ENCODE measurements around the gene FADD.

The FADD gene

GRCh38 chr11:70202920-70203750 lies at the start of gene FADD:
TSS of gene FADD (plus strand) at chr11:70203296. CDS start at chr11:70203460, 164 bp downstream.
- DNase-seq: peak in 1 of 2 experiments; percentile 62

- DNase-seq: no peak
Observed at GRCh38 chr11:70155386-70155785, 47.7 kb upstream of the FADD start.

GRCh38 chr11:70156291-70157037 lies 46.6 kb upstream of the FADD start:
- no peak for DNase-seq

GRCh38 chr11:70158201-70158600 lies 44.9 kb upstream of the FADD start:
- no peak for DNase-seq

- DNase-seq: no peak
Observed at GRCh38 chr11:70158757-70159389, 44.2 kb upstream of the FADD start.

GRCh38 chr11:70159627-70160570 lies 43.2 kb upstream of the FADD start:
- no peak for DNase-seq

- DNase-seq: no peak
Observed at GRCh38 chr11:70161043-70161625, 42.0 kb upstream of the FADD start.

GRCh38 chr11:70164705-70165104 lies 38.4 kb upstream of the FADD start:
- DNase-seq: no peak

- no peak for DNase-seq
Observed at GRCh38 chr11:70167120-70167519, 36.0 kb upstream of the FADD start.

GRCh38 chr11:70167723-70168404 lies 35.2 kb upstream of the FADD start:
- no peak for DNase-seq

GRCh38 chr11:70168405-70168754 lies 34.7 kb upstream of the FADD start:
- no peak for DNase-seq

- no peak for DNase-seq
Observed at GRCh38 chr11:70169127-70169526, 34.0 kb upstream of the FADD start.

- no peak for DNase-seq
Observed at GRCh38 chr11:70169632-70170031, 33.5 kb upstream of the FADD start.

- no peak for DNase-seq
Observed at GRCh38 chr11:70170596-70171210, 32.4 kb upstream of the FADD start.

- DNase-seq: no peak
Observed at GRCh38 chr11:70173018-70173417, 30.1 kb upstream of the FADD start.

- DNase-seq: no peak
Observed at GRCh38 chr11:70174547-70175235, 28.4 kb upstream of the FADD start.

- DNase-seq: no peak
Observed at GRCh38 chr11:70175236-70175698, 27.8 kb upstream of the FADD start.

- no peak for DNase-seq
Observed at GRCh38 chr11:70176940-70177689, 26.0 kb upstream of the FADD start.

GRCh38 chr11:70180906-70181305 lies 22.2 kb upstream of the FADD start:
- no peak for DNase-seq

GRCh38 chr11:70182266-70182665 lies 20.8 kb upstream of the FADD start:
- DNase-seq: no peak

Measured in cerebellar nuclear complex (tissue), 1 donor.